GM08714 (cell line): ENCODE measurements around the gene OR10G3.

Source experiments
- H3K4me3 ChIP-seq: fragments of 200-500 bp; sonication (Bioruptor generic); 2 replicates; pipeline ENCODE4 v1.5.1; 2014; ENCODE audit warnings: mild to moderate bottlenecking, low read length, inconsistent platforms
- ZNF274 ChIP-seq: IDR thresholded peaks from 2 replicates; pipeline ENCODE4 v1.6.1; 2012; ENCODE audit warnings: mild to moderate bottlenecking, low read depth, low read length

The OR10G3 gene

GRCh38 chr14:21525962-21526671 lies 53.8 kb downstream of the OR10G3 start, which contains the start of gene SALL2:
TSS of gene SALL2 (minus strand) at chr14:21526346. CDS start at chr14:21526127, 219 bp downstream.
- TF ChIP-seq ZNF274, result no peak
- peak within 1 kb of the TSS; percentile 53 for H3K4me3 ChIP-seq

- TF ChIP-seq ZNF274, result no peak
- H3K4me3 ChIP-seq, result peak overlapping the region; percentile 53
Observed at GRCh38 chr14:21525571-21525961, 54.3 kb downstream of the OR10G3 start.

GRCh38 chr14:21524575-21525490 lies 55.0 kb downstream of the OR10G3 start:
- H3K4me3 ChIP-seq, result no peak overlapping the region
- TF ChIP-seq ZNF274, result no peak

- no peak for TF ChIP-seq ZNF274
- no peak overlapping the region for H3K4me3 ChIP-seq
Observed at GRCh38 chr14:21523203-21523602, 56.7 kb downstream of the OR10G3 start.

GRCh38 chr14:21521501-21521900 lies 58.4 kb downstream of the OR10G3 start:
- no peak for TF ChIP-seq ZNF274

DNA sequence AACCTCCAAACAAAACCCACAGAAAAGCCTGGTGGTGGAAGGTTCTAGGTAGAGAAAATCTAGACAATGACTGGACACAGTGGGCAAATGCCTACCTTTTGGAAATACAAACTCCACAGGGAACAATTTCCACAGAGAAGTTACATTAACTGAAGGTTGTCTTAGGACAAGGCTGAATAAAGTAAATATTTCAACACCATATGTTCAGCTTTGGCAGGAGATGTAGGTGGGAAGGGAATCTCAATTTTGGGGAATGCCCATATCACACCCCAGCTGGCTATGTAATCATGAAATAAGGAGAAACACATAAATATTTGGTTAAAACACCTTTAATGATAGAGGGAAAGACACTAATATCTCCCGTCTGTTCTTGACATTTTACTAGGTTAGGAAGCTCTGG lies 59.1 kb downstream of the OR10G3 start:
- no peak overlapping the region for H3K4me3 ChIP-seq
- TF ChIP-seq ZNF274, result no peak

More at GRCh38 chr14:21521501-21521900, 58.4 kb downstream of the OR10G3 start:
- H3K4me3 ChIP-seq, result no peak overlapping the region

- TF ChIP-seq ZNF274, result no peak
Observed at GRCh38 chr14:21518725-21519124, 61.2 kb downstream of the OR10G3 start.

More at GRCh38 chr14:21518725-21519124, 61.2 kb downstream of the OR10G3 start:
- no peak overlapping the region for H3K4me3 ChIP-seq
